ENCODE measurements around the gene BMPR2. TPM values are rescaled to one million over a fixed set of nuclear protein-coding genes. Genes with fewer than 3 reads are reported as not detected.

The BMPR2 gene
- total and polyA plus RNA-seq, 10 donors: 3.2 to 71.3 (median 50.4) TPM

DNA sequence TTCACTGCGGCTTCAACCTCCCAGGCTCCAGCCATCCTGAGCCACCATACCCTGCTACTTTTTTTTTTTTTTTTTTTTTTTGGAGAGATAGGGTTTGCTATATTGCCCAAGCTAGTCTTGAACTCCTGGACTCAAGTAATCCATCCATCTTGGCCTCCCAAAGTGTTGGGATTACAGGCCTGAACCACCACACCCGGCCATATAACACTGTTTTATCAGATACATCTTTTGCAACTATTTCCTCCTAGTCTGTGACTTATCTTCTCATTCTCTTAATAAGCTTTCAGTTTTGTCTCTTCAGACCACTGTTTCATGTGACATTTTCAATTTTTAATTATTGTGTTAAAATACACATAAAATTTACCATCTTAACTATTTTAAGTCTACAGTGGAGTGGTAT is 223.0 kb downstream of the BMPR2 start:
- WGBS, 5 donors: 78 to 97% (median 89%) methylated on average over 2 of the region's 2 CpGs
- H3K27ac ChIP-seq: peak overlapping the region; percentile 2 to 74 (median 52)
- no peaks in the 10 kb centered on the region for H3K9me3 ChIP-seq
- no peaks in the 10 kb centered on the region for H3K27me3 ChIP-seq (replicated peaks in 1 of 7)
- no peak overlapping the region for H3K4me3 ChIP-seq
- H3K36me3 ChIP-seq: no peaks in the 10 kb centered on the region
- TF ChIP-seq, protein P1, sequence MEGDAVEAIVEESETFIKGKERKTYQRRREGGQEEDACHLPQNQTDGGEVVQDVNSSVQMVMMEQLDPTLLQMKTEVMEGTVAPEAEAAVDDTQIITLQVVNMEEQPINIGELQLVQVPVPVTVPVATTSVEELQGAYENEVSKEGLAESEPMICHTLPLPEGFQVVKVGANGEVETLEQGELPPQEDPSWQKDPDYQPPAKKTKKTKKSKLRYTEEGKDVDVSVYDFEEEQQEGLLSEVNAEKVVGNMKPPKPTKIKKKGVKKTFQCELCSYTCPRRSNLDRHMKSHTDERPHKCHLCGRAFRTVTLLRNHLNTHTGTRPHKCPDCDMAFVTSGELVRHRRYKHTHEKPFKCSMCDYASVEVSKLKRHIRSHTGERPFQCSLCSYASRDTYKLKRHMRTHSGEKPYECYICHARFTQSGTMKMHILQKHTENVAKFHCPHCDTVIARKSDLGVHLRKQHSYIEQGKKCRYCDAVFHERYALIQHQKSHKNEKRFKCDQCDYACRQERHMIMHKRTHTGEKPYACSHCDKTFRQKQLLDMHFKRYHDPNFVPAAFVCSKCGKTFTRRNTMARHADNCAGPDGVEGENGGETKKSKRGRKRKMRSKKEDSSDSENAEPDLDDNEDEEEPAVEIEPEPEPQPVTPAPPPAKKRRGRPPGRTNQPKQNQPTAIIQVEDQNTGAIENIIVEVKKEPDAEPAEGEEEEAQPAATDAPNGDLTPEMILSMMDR (IDR thresholded peaks at IDR 0.05 in 8 of 11, conservative IDR thresholded peaks at IDR 0.05 in 3 of 11): no peak
- TF ChIP-seq POLR2A (IDR thresholded peaks at IDR 0.05): no peak
- no peak for TF ChIP-seq POLR2AphosphoS5 (IDR thresholded peaks at IDR 0.05)
- no peak for DNase-seq
- H3K4me1 ChIP-seq: peaks cover 0 to 14% (median 2%) of the 10 kb centered on the region in 6 donors
- intact Hi-C loops (cut with DNase I; ENCODE audit: low total_unique reads): no loop called here

DNA sequence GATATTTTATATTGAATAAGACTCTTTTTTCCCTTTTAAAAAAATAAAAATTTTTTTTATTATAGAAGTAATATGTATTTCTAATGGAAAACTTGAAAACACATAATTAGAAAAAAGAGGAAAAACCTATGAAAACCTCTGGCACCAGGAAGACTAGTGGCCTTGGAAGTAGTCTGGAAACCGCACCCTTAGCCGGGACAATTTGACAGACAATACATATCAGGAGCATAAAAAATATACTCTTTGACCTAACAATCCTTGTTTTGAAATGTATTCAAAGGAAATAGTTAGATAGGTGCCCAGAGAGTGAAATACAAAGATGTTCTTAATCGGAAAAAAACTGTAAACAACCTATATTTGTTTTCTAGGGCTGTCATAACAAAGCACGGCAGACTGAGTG is 223.8 kb downstream of the BMPR2 start:
- 58 to 85% (median 80%) methylated on average over 4 of the region's 4 CpGs for WGBS, 5 donors
- Histone ChIP-seq H3K4me1 (peaks cover 0 to 14% (median 2%) of the 10 kb centered on the region in 6 donors), H3K27me3 (replicated peaks in 1 of 7) (no peaks in the 10 kb centered on the region), H3K9me3 (no peaks in the 10 kb centered on the region), H3K36me3 (no peaks in the 10 kb centered on the region), H3K4me3 (no peak overlapping the region), H3K27ac (peak overlapping the region in 7 of 8 donors; percentile 2 to 74 (median 60))
- TF ChIP-seq, protein P1 (IDR thresholded peaks at IDR 0.05 in 8 of 11, conservative IDR thresholded peaks at IDR 0.05 in 3 of 11): no peak
- TF ChIP-seq POLR2A (IDR thresholded peaks at IDR 0.05) (no peak), POLR2AphosphoS5 (IDR thresholded peaks at IDR 0.05) (no peak)
- intact Hi-C loops (cut with DNase I; ENCODE audit: low total_unique reads): no loop called here
- no peak for DNase-seq

DNA sequence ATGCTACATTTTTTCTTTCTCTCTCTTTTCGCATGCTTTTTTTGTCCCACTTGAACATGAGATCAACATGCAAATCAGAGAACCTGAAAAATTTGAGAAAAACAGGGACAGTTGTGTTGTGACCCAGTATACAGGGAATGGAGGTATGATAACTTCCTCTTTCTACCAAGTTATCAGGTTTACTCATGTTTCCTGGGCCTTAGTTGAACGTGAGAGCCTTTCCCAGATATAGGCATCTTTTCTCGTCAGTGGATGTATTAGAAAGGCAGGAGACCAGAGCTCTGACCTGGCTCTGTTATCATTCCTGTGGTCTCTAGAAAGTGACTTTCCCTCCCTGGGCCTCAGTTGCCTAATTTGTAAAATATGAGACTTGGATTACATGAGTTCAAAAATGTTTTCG is 228.6 kb downstream of the BMPR2 start:
- Histone ChIP-seq H3K4me3 (no peak overlapping the region), H3K27ac (no peak overlapping the region), H3K36me3 (no peaks in the 10 kb centered on the region), H3K27me3 (replicated peaks in 1 of 7) (no peaks in the 10 kb centered on the region), H3K4me1 (peaks cover 0 to 31% (median 10%) of the 10 kb centered on the region in 6 donors), H3K9me3 (no peaks in the 10 kb centered on the region)
- intact Hi-C loops (cut with DNase I; ENCODE audit: low total_unique reads): no loop called here
- TF ChIP-seq, protein P1 (IDR thresholded peaks at IDR 0.05 in 8 of 11, conservative IDR thresholded peaks at IDR 0.05 in 3 of 11): no peak
- TF ChIP-seq POLR2AphosphoS5 (IDR thresholded peaks at IDR 0.05) (no peak), POLR2A (IDR thresholded peaks at IDR 0.05) (no peak)
- WGBS, 5 donors: 55 to 73% (median 67%) methylated on average over 4 of the region's 4 CpGs
- DNase-seq: no peak

DNA sequence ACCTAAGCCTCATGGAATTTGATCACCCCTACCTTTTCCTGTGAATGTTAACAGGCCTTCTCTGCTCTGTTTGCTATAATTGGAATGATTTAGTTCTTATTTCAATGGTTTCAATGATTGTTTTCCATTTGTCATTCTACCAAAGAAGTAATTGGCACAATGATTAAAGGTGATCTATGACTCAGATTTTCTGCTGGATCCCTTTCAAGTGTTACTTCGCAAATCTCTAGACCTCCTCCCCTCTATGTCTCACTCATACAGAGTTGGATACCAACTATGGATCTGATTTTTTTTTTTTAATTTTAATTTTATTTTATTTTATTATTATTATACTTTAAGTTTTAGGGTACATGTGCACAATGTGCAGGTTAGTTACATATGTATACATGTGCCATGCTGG is 229.0 kb downstream of the BMPR2 start:
- Histone ChIP-seq H3K4me3 (no peak overlapping the region), H3K9me3 (no peaks in the 10 kb centered on the region), H3K27ac (no peak overlapping the region), H3K27me3 (replicated peaks in 1 of 7) (no peaks in the 10 kb centered on the region), H3K4me1 (peaks cover 0 to 31% (median 13%) of the 10 kb centered on the region in 6 donors), H3K36me3 (no peaks in the 10 kb centered on the region)
- DNase-seq: no peak
- TF ChIP-seq POLR2A (IDR thresholded peaks at IDR 0.05): no peak
- TF ChIP-seq POLR2AphosphoS5 (IDR thresholded peaks at IDR 0.05): no peak
- TF ChIP-seq, protein P1 (IDR thresholded peaks at IDR 0.05 in 8 of 11, conservative IDR thresholded peaks at IDR 0.05 in 3 of 11): no peak
- WGBS, 5 donors: 87 to 94% (median 94%) methylated on average over 1 of the region's 1 CpG
- intact Hi-C loops (cut with DNase I; ENCODE audit: low total_unique reads): no loop called here
